HCT116 (cell line): ENCODE data around the gene HTR1E. TPM values are rescaled to one million over a fixed set of nuclear protein-coding genes. Genes with fewer than 3 reads are reported as not detected.
"Not testable (repeated sequence)": the region's sequence is repeated elsewhere in the genome, so short reads cannot be mapped to it uniquely, and the experiment has no call there.

Experiments
- ATAC-seq: fragments of 200-7000 bp; cut with Tn5 transposase; 2 replicates; pipeline ENCODE4 v1.9.1; 2020; ENCODE audit warnings: mild to moderate bottlenecking, moderate library complexity
- BruUV-seq: library from RNA; stranded (reverse); fragments of 400-500 nt; replicated peaks from 2 replicates; lab custom pipeline; 2021; lab: Mats Ljungman, UMichigan
- CTCF ChIA-PET: fragments of 300-600 bp; sonication (Branson Sonifier 250); formaldehyde crosslinking; loops from one replicate; lab custom pipeline; 2021; ENCODE audit warnings: antibody characterized with exemption; lab: Charles Lee
- POLR2A ChIA-PET: fragments of 300-600, 350-600 bp; sonication (Branson Sonifier 250); formaldehyde crosslinking; loops from one replicate; lab custom pipeline; 2021; ENCODE audit warnings: antibody characterized with exemption; lab: Charles Lee
- RAD21 ChIA-PET, 2 experiments: fragments of 300-600 bp; sonication (Branson Sonifier 250); formaldehyde crosslinking; loops; one replicate each; lab custom pipeline; 2023; ENCODE audit warnings: low total read pairs in 2 of 2; ENCODE audit not compliant: uncharacterized antibody in 2 of 2, unreplicated experiment in 2 of 2, low non-redundant PET in 1 of 2; lab: Charles Lee
- DNase-seq: peaks from one replicate; pipeline ENCODE4 v3.0.0-alpha.2; 2010; ENCODE audit warnings: low read depth, low spot score
- H2AFZ ChIP-seq: fragments of 200-600 bp; shearing (Covaris generic), sonication (generic); 2 replicates; pipeline ENCODE4 v1.6.1; 2017; ENCODE audit warnings: low read depth, mixed run types, mixed read lengths, antibody characterized with exemption, low read length; ENCODE audit not compliant: poor library complexity, severe bottlenecking
- H3K27ac ChIP-seq: 2 replicates; pipeline ENCODE4 v1.5.1; 2012; ENCODE audit warnings: low read depth, low read length
- H3K27me3 ChIP-seq: fragments of 200-600 bp; sonication (generic); 2 replicates; pipeline ENCODE4 v1.6.1; 2016; ENCODE audit warnings: mixed run types, low read length, mixed read lengths; ENCODE audit not compliant: insufficient read depth
- H3K36me3 ChIP-seq, 2 experiments: fragments of 200-500 bp in 1 of 2; fragments of 200-600 bp in 1 of 2; sonication (Bioruptor generic) in 1 of 2; sonication (generic) in 1 of 2; 2 replicates each; pipeline versions ENCODE4 v1.5.1 to v1.6.1; 2014 to 2016; ENCODE audit warnings: low read length in 2 of 2, inconsistent platforms in 1 of 2, mixed read lengths in 1 of 2, mixed run types in 1 of 2; ENCODE audit not compliant: insufficient read depth in 2 of 2, control insufficient read depth in 1 of 2
- H3K4me1 ChIP-seq, 2 experiments: fragments of 200-600 bp in 1 of 2; sonication (generic) in 1 of 2; 2 replicates each; pipeline versions ENCODE4 v1.5.1 to v1.6.1; 2012 to 2017; ENCODE audit warnings: low read length in 2 of 2, inconsistent platforms in 1 of 2, mild to moderate bottlenecking in 1 of 2, mixed read lengths in 1 of 2, mixed run types in 1 of 2, moderate library complexity in 1 of 2; ENCODE audit not compliant: insufficient read depth in 2 of 2, control insufficient read depth in 1 of 2
- H3K4me2 ChIP-seq: fragments of 200-600 bp; sonication (generic); 2 replicates; pipeline ENCODE4 v1.6.1; 2017; ENCODE audit warnings: mixed run types, low read length, mixed read lengths
- H3K4me3 ChIP-seq, 2 experiments: fragments of 200-600 bp in 1 of 2; sonication (generic) in 1 of 2; replicated peaks in 1 of 2; 2 replicates each; pipeline ENCODE4 v1.5.1; 2011 to 2016; ENCODE audit warnings: low read length in 2 of 2, control low read depth in 1 of 2, low read depth in 1 of 2, mild to moderate bottlenecking in 1 of 2, mixed read lengths in 1 of 2, mixed run types in 1 of 2
- H3K79me2 ChIP-seq: fragments of 200-600 bp; sonication (generic); 2 replicates; pipeline ENCODE4 v1.6.1; 2017; ENCODE audit warnings: mild to moderate bottlenecking, mixed run types, low read length, moderate library complexity, mixed read lengths; ENCODE audit not compliant: insufficient read depth
- H3K9ac ChIP-seq: fragments of 200-600 bp; sonication (generic); 2 replicates; pipeline ENCODE4 v1.6.1; 2016; ENCODE audit warnings: low read length, mixed read lengths
- H3K9me2 ChIP-seq: fragments of 200-600 bp; sonication (generic), shearing (Covaris generic); 2 replicates; pipeline ENCODE4 v1.6.1; 2017; ENCODE audit warnings: mixed run types, mild to moderate bottlenecking, moderate library complexity; ENCODE audit not compliant: insufficient read depth
- H3K9me3 ChIP-seq, 2 experiments: fragments of 200-500 bp in 1 of 2; fragments of 200-600 bp in 1 of 2; sonication (Bioruptor generic) in 1 of 2; sonication (generic) in 1 of 2; 2 replicates each; pipeline ENCODE4 v1.6.1; 2014 to 2017; ENCODE audit warnings: low read length in 2 of 2, mixed read lengths in 2 of 2, inconsistent platforms in 1 of 2, low read depth in 1 of 2, mild to moderate bottlenecking in 1 of 2, mixed run types in 1 of 2, moderate library complexity in 1 of 2; ENCODE audit not compliant: control insufficient read depth in 1 of 2, insufficient read depth in 1 of 2
- H4K20me1 ChIP-seq: fragments of 200-600 bp; sonication (generic), shearing (Covaris generic); 2 replicates; pipeline ENCODE4 v1.6.1; 2017; ENCODE audit warnings: mixed run types, mild to moderate bottlenecking, moderate library complexity; ENCODE audit not compliant: insufficient read depth
- CBX3 ChIP-seq: IDR thresholded peaks from 2 replicates; pipeline ENCODE4 v1.6.1; 2012; ENCODE audit warnings: low read depth
- CEBPB ChIP-seq: IDR thresholded peaks from 2 replicates; pipeline ENCODE4 v1.6.1; 2012; ENCODE audit warnings: low read depth
- CTCF ChIP-seq, 3 experiments: fragments of 200-600 bp in 1 of 3; sonication (generic) in 1 of 3; IDR thresholded peaks in 2 of 3; conservative IDR thresholded peaks in 1 of 3; 2 replicates each; pipeline ENCODE4 v1.5.1; 2012 to 2017; ENCODE audit warnings: low read depth in 2 of 3, low read length in 2 of 3, antibody characterized with exemption in 1 of 3, borderline replicate concordance in 1 of 3, control low read depth in 1 of 3, mild to moderate bottlenecking in 1 of 3, mixed read lengths in 1 of 3, mixed run types in 1 of 3, moderate library complexity in 1 of 3; ENCODE audit not compliant: insufficient read depth in 1 of 3
- ELF1 ChIP-seq: IDR thresholded peaks from 2 replicates; pipeline ENCODE4 v1.6.1; 2012; ENCODE audit warnings: low read depth, borderline replicate concordance
- EZH2 ChIP-seq: fragments of 200-600 bp; sonication (generic); IDR thresholded peaks from 2 replicates; pipeline ENCODE4 v1.6.1; 2017; ENCODE audit warnings: antibody characterized with exemption, mixed run types
- FOSL1 ChIP-seq: IDR thresholded peaks from 2 replicates; pipeline ENCODE4 v1.6.1; 2012; ENCODE audit warnings: low read depth
- MAX ChIP-seq: IDR thresholded peaks from 2 replicates; pipeline ENCODE4 v1.6.1; 2012
- POLR2A ChIP-seq: IDR thresholded peaks from 2 replicates; pipeline ENCODE4 v1.7.0; 2011; ENCODE audit warnings: borderline replicate concordance; ENCODE audit not compliant: insufficient read depth, insufficient read length; ENCODE audit errors: extremely low read depth
- POLR2AphosphoS5 ChIP-seq: IDR thresholded peaks from 2 replicates; pipeline ENCODE4 v1.6.1; 2011; ENCODE audit warnings: mild to moderate bottlenecking, low read depth, low read length, moderate library complexity
- RAD21 ChIP-seq: IDR thresholded peaks from 2 replicates; pipeline ENCODE4 v1.6.1; 2012; ENCODE audit warnings: low read depth, mild to moderate bottlenecking
- SIN3A ChIP-seq: IDR thresholded peaks from 2 replicates; pipeline ENCODE4 v1.6.1; 2012; ENCODE audit warnings: low read depth
- SP1 ChIP-seq: IDR thresholded peaks from 2 replicates; pipeline ENCODE4 v1.6.1; 2012; ENCODE audit warnings: low read depth
- SRF ChIP-seq: IDR thresholded peaks from 2 replicates; pipeline ENCODE4 v1.6.1; 2012; ENCODE audit warnings: low read depth
- TCF7L2 ChIP-seq: IDR thresholded peaks from 2 replicates; pipeline ENCODE4 v1.7.0; 2011; ENCODE audit warnings: borderline replicate concordance, inconsistent platforms; ENCODE audit not compliant: insufficient read depth, insufficient read length; ENCODE audit errors: extremely low read depth
- YY1 ChIP-seq: IDR thresholded peaks from 2 replicates; pipeline ENCODE4 v1.6.1; 2011; ENCODE audit warnings: low read length, low read depth, moderate library complexity, mild to moderate bottlenecking; ENCODE audit not compliant: insufficient replicate concordance; ENCODE audit errors: extremely low read depth
- ZBTB33 ChIP-seq: IDR thresholded peaks from 2 replicates; pipeline ENCODE4 v1.6.1; 2011; ENCODE audit warnings: mild to moderate bottlenecking, low read length, moderate library complexity; ENCODE audit not compliant: insufficient replicate concordance; ENCODE audit errors: extremely low read depth
- ZFX ChIP-seq: fragments of 450-650 bp; IDR thresholded peaks from 2 replicates; pipeline ENCODE4 v1.6.1; 2017
- ZNF274 ChIP-seq: fragments of 200-500 bp; sonication (Bioruptor generic); IDR thresholded peaks from 2 replicates; pipeline ENCODE4 v1.6.1; 2014; ENCODE audit warnings: mild to moderate bottlenecking, low read depth, low read length, inconsistent platforms
- intact Hi-C: fragments of 100-400 bp; cut with micrococcal nuclease; formaldehyde crosslinking; loops from 2 replicates; pipeline ENCODE4 v1.10.0; 2022
- total RNA-seq: library from RNA; stranded (reverse); gene quantifications from one replicate; pipeline ENCODE4 v1.2.1, GENCODE V29; 2021; ENCODE audit not compliant: unreplicated experiment
- TF ChIP-seq, protein P1 (sequence below): IDR thresholded peaks from 2 replicates; pipeline ENCODE4 v1.6.1; 2012

Gene HTR1E
- total RNA-seq, 1 experiment from 2014 or later: not detected

DNA sequence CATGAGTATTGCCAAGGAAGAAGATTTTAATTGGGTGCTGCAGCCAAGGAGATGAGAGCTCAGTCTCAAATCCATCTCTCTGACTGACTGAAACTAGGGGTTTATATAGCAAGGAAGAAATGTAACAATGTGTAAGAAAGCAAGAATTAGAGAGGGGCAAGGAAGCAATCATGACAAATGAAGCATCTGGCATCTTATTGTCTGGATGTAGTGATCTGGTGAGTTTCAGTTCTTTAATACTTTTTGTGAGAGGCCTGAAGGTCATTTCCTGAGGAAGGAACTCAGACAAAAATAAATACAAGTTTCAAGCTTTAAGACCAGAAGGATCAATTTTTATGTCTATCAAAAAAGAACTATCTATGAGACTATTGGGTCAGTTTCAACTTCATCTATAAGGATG is 64.2 kb downstream of the HTR1E start:
- Histone ChIP-seq H3K9ac (no peak overlapping the region), H3K27me3 (peaks cover 11% of the 10 kb centered on the region; the same call in 1 of the 2 replicates), H3K27ac (no peak overlapping the region), H3K36me3 (no peaks in the 10 kb centered on the region), H3K4me2 (no peak overlapping the region), H3K4me1 (no peaks in the 10 kb centered on the region), H3K4me3 (no peak overlapping the region), H3K79me2 (no peaks in the 10 kb centered on the region), H2AFZ (no peak overlapping the region), H3K9me3 (peaks cover 0 to 7% of the 10 kb centered on the region in 2 experiments; a peak in 1 of 4 replicates), H4K20me1 (no peaks in the 10 kb centered on the region; the same call in 1 of the 2 replicates), H3K9me2 (no peaks in the 10 kb centered on the region)
- CTCF ChIA-PET: no interaction called here
- BruUV-seq: no TSS peak
- RAD21 ChIA-PET: no interaction called here
- TF ChIP-seq MAX: no peak
- no peak for TF ChIP-seq ZNF274
- TF ChIP-seq CEBPB: no peak
- TF ChIP-seq SP1: no peak
- no peak for TF ChIP-seq SIN3A
- no peak for TF ChIP-seq FOSL1
- no peak for TF ChIP-seq ELF1
- no peak for TF ChIP-seq TCF7L2
- no peak for TF ChIP-seq SRF
- TF ChIP-seq ZFX: no peak
- TF ChIP-seq RAD21: no peak
- TF ChIP-seq YY1: no peak
- no peak for TF ChIP-seq POLR2A
- no peak for TF ChIP-seq CTCF (IDR thresholded peaks at IDR 0.05 in 2 of 3, conservative IDR thresholded peaks at IDR 0.05 in 1 of 3; ENCODE audit: borderline replicate concordance in 1 of 3, insufficient read depth in 1 of 3, low read depth in 2 of 3, low read length in 2 of 3)
- no peak for TF ChIP-seq CBX3
- no peak for TF ChIP-seq EZH2
- TF ChIP-seq, protein P1, sequence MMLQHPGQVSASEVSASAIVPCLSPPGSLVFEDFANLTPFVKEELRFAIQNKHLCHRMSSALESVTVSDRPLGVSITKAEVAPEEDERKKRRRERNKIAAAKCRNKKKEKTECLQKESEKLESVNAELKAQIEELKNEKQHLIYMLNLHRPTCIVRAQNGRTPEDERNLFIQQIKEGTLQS: no peak
- TF ChIP-seq ZBTB33: no peak
- TF ChIP-seq POLR2AphosphoS5: no peak
- POLR2A ChIA-PET: no interaction called here
- ATAC-seq: no peak
- no peak for DNase-seq
- intact Hi-C loops: no loop called here

DNA sequence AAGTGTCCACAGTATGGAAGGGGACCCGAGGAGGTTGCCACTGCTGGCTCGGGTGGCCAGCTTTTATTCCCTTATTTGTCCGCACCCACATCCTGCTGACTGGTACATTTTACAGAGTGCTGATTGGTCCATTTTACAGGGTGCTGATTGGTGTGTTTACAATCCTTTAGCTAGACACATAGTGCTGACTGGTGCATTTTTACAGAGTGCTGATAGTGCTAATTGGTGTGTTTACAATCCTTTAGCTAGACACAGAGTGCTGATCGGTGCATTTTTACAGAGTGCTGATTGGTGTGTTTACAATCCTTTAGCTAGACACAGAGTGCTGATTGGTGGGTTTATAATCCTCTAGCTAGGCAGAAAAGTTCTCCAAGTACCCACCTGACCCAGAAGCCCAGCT is 65.1 kb downstream of the HTR1E start:
- intact Hi-C loops, H3K9me2 ChIP-seq, H2AFZ ChIP-seq, POLR2A ChIA-PET, DNase-seq, H3K79me2 ChIP-seq, H4K20me1 ChIP-seq, H3K4me1 ChIP-seq, H3K4me3 ChIP-seq, H3K36me3 ChIP-seq, H3K27ac ChIP-seq, H3K9me3 ChIP-seq, H3K9ac ChIP-seq, H3K4me2 ChIP-seq, RAD21 ChIA-PET, ATAC-seq, CTCF ChIA-PET, BruUV-seq: not testable (repeated sequence)
- H3K27me3 ChIP-seq: peaks cover 11% of the 10 kb centered on the region; the same call in 1 of the 2 replicates
